SU-DHL-6 (cell line): Measurements from ENCODE around the gene SLC19A1.

Source experiments
- H2AFZ ChIP-seq: fragments of 200-600 bp; sonication (generic); 2 replicates; pipeline ENCODE4 v1.6.1; 2014; ENCODE audit warnings: low read depth, mild to moderate bottlenecking, moderate library complexity, mixed read lengths, antibody characterized with exemption, low read length; ENCODE audit not compliant: severe bottlenecking
- H3F3A ChIP-seq: fragments of 200-600 bp; shearing (Covaris generic); 2 replicates; pipeline ENCODE4 v1.6.0; 2016; ENCODE audit warnings: antibody characterized with exemption, mild to moderate bottlenecking; ENCODE audit not compliant: insufficient read depth
- H3K27ac ChIP-seq: fragments of 200-600 bp; sonication (generic); 2 replicates; pipeline ENCODE4 v1.5.1; 2016; ENCODE audit warnings: low read depth, mild to moderate bottlenecking, low read length, moderate library complexity, mixed read lengths
- H3K27me3 ChIP-seq: fragments of 200-600 bp; sonication (generic), shearing (Covaris generic); 2 replicates; pipeline ENCODE4 v1.6.0; 2014; ENCODE audit warnings: mild to moderate bottlenecking, low read length
- H3K36me3 ChIP-seq: fragments of 200-600 bp; sonication (generic); 2 replicates; pipeline ENCODE4 v1.6.1; 2014; ENCODE audit warnings: mild to moderate bottlenecking, low read length, mixed read lengths
- H3K4me2 ChIP-seq: fragments of 300-600, 200-600 bp; shearing (Covaris generic), sonication (generic); 2 replicates; pipeline ENCODE4 v1.6.0; 2014; ENCODE audit warnings: low read length, low read depth, mild to moderate bottlenecking; ENCODE audit not compliant: poor library complexity, severe bottlenecking
- H3K4me3 ChIP-seq: fragments of 200-600 bp; sonication (generic); 2 replicates; pipeline ENCODE4 v1.5.1; 2014; ENCODE audit warnings: antibody characterized with exemption, low read length, mild to moderate bottlenecking, mixed read lengths; ENCODE audit not compliant: insufficient read depth, poor library complexity, severe bottlenecking
- H3K79me2 ChIP-seq: fragments of 200-600 bp; sonication (generic); 2 replicates; pipeline ENCODE4 v1.6.1; 2014; ENCODE audit warnings: mild to moderate bottlenecking, low read length, moderate library complexity; ENCODE audit not compliant: insufficient read depth
- H3K9ac ChIP-seq: fragments of 200-600 bp; sonication (generic); 2 replicates; pipeline ENCODE4 v1.7.0; 2014; ENCODE audit warnings: mild to moderate bottlenecking, low read length
- H3K9me2 ChIP-seq: fragments of 200-600 bp; sonication (generic); replicated peaks from 2 replicates; pipeline ENCODE4 v1.6.1; 2014; ENCODE audit warnings: low read length; ENCODE audit not compliant: insufficient read depth
- H3K9me3 ChIP-seq: fragments of 200-600 bp; sonication (generic); 2 replicates; pipeline ENCODE4 v1.6.1; 2014; ENCODE audit warnings: low read length, mixed read lengths; ENCODE audit not compliant: insufficient read depth
- H4K20me1 ChIP-seq: fragments of 200-600 bp; sonication (generic); 2 replicates; pipeline ENCODE4 v1.6.1; 2014; ENCODE audit warnings: low read depth, mild to moderate bottlenecking, antibody characterized with exemption, low read length, moderate library complexity, mixed read lengths
- EZH2phosphoT487 ChIP-seq: fragments of 200-600 bp; sonication (generic), shearing (Covaris generic); conservative IDR thresholded peaks from 2 replicates; pipeline ENCODE4 v1.6.1; 2018; ENCODE audit warnings: mild to moderate bottlenecking, antibody characterized with exemption, low read length, moderate library complexity, mixed read lengths
- TF ChIP-seq, protein P1 (sequence below): fragments of 200-600 bp; sonication (generic); IDR thresholded peaks from one replicate; pipeline ENCODE4 v1.5.1; 2017; ENCODE audit warnings: antibody characterized with exemption, mild to moderate bottlenecking, low read length, moderate library complexity; ENCODE audit not compliant: insufficient read depth, poor library complexity, severe bottlenecking

The SLC19A1 gene

DNA sequence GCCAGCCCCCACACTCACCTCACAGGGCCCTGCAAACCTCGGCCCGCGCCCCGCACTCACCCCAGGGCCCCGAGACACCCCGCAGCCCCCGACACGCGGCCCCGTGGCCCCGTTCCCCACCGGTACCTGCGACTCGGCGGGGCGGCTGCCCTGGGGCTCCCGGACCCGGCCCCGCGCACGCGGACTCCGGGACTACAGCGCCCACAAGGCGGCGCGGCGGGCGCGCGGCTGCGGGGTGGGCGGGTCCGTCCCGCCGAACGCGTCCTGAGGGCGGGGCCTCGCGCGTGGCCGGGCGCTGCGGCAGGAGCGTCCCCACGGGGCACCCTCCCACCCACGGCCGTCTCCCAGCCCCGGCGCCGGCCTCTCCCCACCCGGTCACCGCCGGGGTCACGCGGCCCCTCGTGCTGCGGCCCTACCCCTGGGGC is at the start of gene SLC19A1:
TSS of gene SLC19A1 (minus strand) at position 199 of the 425 bp plus-strand sequence. CDS start 4,481 bp downstream, outside the sequence.
- peak within 1 kb of the TSS; percentile 80 for H3K4me3 ChIP-seq
- no peaks in the 10 kb centered on the region for H3K27me3 ChIP-seq
- peak within 1 kb of the TSS; percentile 91 for H3K4me2 ChIP-seq
- peaks cover 40% of the 10 kb centered on the region for H3K79me2 ChIP-seq
- H3F3A ChIP-seq: no peaks in the 10 kb centered on the region
- TF ChIP-seq EZH2phosphoT487: no peak
- TF ChIP-seq, protein P1, sequence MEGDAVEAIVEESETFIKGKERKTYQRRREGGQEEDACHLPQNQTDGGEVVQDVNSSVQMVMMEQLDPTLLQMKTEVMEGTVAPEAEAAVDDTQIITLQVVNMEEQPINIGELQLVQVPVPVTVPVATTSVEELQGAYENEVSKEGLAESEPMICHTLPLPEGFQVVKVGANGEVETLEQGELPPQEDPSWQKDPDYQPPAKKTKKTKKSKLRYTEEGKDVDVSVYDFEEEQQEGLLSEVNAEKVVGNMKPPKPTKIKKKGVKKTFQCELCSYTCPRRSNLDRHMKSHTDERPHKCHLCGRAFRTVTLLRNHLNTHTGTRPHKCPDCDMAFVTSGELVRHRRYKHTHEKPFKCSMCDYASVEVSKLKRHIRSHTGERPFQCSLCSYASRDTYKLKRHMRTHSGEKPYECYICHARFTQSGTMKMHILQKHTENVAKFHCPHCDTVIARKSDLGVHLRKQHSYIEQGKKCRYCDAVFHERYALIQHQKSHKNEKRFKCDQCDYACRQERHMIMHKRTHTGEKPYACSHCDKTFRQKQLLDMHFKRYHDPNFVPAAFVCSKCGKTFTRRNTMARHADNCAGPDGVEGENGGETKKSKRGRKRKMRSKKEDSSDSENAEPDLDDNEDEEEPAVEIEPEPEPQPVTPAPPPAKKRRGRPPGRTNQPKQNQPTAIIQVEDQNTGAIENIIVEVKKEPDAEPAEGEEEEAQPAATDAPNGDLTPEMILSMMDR: no peak
- no peaks in the 10 kb centered on the region for H3K9me2 ChIP-seq
- peak within 1 kb of the TSS; percentile 91 for H3K9ac ChIP-seq
- peak within 1 kb of the TSS; percentile 68 for H2AFZ ChIP-seq
- no peaks in the 10 kb centered on the region for H3K9me3 ChIP-seq
- H3K27ac ChIP-seq: peak within 1 kb of the TSS; percentile 67
- H3K36me3 ChIP-seq: no peaks in the 10 kb centered on the region
- H4K20me1 ChIP-seq: no peaks in the 10 kb centered on the region

DNA sequence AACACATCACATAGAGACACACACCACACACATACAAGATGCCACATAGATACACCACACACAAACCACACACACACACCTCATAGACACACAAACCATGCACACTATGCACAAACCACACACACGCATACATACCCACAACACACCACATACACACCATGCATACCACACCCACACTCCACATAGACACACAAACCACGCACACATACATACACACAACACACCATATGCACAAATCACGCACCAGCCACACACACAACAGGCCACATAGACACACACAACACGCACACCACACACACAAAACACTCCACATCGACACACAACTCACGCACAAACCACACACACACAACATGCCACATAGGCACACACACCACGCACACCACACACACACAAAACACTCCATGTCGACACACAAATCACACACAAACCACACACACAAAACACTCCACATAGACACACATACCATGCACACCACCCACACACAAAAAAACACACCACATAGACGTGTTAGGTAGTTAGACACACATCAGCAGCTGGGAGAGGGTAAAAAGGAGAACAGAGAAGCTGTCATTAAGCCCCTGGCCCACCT is 49.5 kb upstream of the SLC19A1 start:
- H3K4me3 ChIP-seq: no peak overlapping the region
- no peak overlapping the region for H2AFZ ChIP-seq

GRCh38 chr21:45590726-45591618 is 48.7 kb upstream of the SLC19A1 start:
- no peak for TF ChIP-seq EZH2phosphoT487
- TF ChIP-seq, protein P1: no peak
- Histone ChIP-seq H3K9ac (no peak overlapping the region), H3K9me3 (peaks cover 7% of the 10 kb centered on the region; the same call in 1 of the 2 replicates)

More for the DNA sequence above, 49.5 kb upstream of the SLC19A1 start:
- no peaks in the 10 kb centered on the region for H3K27me3 ChIP-seq
- peaks cover under 1% of the 10 kb centered on the region; the same call in 1 of the 2 replicates for H3K9me3 ChIP-seq
- TF ChIP-seq EZH2phosphoT487: no peak
- TF ChIP-seq, protein P1: no peak
- H3K9ac ChIP-seq: no peak overlapping the region
- H3F3A ChIP-seq: no peaks in the 10 kb centered on the region
- no peaks in the 10 kb centered on the region for H4K20me1 ChIP-seq
- no peak overlapping the region for H3K27ac ChIP-seq
- no peaks in the 10 kb centered on the region for H3K36me3 ChIP-seq
- H3K79me2 ChIP-seq: no peaks in the 10 kb centered on the region
- H3K9me2 ChIP-seq: no peaks in the 10 kb centered on the region
- no peak overlapping the region for H3K4me2 ChIP-seq

More at GRCh38 chr21:45590726-45591618, 48.7 kb upstream of the SLC19A1 start:
- H3K79me2 ChIP-seq: no peaks in the 10 kb centered on the region
- H3K27me3 ChIP-seq: no peaks in the 10 kb centered on the region
- no peak overlapping the region for H3K4me3 ChIP-seq
- H2AFZ ChIP-seq: no peak overlapping the region
- no peak overlapping the region for H3K27ac ChIP-seq
- H4K20me1 ChIP-seq: no peaks in the 10 kb centered on the region
- no peaks in the 10 kb centered on the region for H3K36me3 ChIP-seq
- no peaks in the 10 kb centered on the region for H3F3A ChIP-seq
- no peak overlapping the region for H3K4me2 ChIP-seq
- H3K9me2 ChIP-seq: no peaks in the 10 kb centered on the region
